Mucosa of gallbladder (tissue), 1 donor: ENCODE data around the gene SGPP2. TPM values are rescaled to one million over a fixed set of nuclear protein-coding genes. Genes with fewer than 3 reads are reported as not detected.
"Not testable (repeated sequence)": the region's sequence is repeated elsewhere in the genome, so short reads cannot be mapped to it uniquely, and the experiment has no call there.

Source experiments
- DNase-seq: peaks from one replicate; pipeline ENCODE4 v3.0.0-alpha.2; 2020; ENCODE audit warnings: low spot score
- total RNA-seq: library from RNA; stranded (reverse); gene quantifications from one replicate; pipeline ENCODE4 v1.2.1, GENCODE V29; 2021
- donor health status: DM: no; HTN: no; CAD: no.

Gene SGPP2
- total RNA-seq, result 44.8 TPM

DNA sequence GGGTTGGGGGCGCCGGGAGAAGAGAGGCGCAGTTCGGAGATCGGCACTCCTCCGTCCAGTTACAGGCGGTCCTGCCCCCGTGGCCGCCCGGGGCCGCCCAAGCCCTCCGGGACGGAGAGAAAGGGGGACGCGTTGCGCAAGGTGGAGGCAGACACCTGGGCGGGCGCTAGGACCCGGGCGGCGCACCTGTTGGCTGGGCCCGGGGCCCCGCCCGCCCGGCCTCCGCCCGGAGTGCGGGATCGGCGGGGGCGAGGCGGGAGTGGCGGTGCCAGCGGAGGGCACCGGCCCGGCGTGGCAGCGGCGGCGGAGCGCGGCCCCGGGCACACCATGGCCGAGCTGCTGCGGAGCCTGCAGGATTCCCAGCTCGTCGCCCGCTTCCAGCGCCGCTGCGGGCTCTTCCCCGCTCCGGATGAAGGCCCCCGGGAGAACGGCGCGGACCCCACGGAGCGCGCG is at the start of gene SGPP2:
Gene SGPP2 (plus strand): TSS at position 268 of the 453 bp plus-strand sequence. CDS start 60 bp downstream, at position 328.
- DNase-seq, result peak; percentile 35

- no peak for DNase-seq
These were observed 48.5 kb upstream of the SGPP2 start for GRCh38 chr2:222375798-222376197.

- no peak for DNase-seq
These were observed 43.9 kb upstream of the SGPP2 start for GRCh38 chr2:222380456-222380855.

DNA sequence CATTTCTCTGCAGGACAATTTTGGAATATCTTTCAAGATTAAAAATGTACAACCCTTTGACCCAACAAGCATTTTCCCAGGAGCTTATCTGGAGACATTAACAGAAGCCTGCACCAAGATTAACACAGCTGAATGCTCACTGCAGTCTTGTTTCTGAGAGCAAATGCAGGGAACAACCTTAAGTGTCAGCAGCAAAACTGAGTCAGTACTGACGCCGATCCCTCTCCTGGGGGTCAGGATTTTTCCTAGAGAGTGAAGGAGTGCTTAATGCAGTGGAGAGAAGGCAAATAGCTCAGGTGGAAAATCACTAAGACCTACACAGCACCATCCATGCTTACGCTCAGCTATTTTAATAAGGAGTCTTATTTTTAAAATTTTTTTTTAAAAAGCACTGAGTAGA is 42.8 kb upstream of the SGPP2 start:
- no peak for DNase-seq

DNA sequence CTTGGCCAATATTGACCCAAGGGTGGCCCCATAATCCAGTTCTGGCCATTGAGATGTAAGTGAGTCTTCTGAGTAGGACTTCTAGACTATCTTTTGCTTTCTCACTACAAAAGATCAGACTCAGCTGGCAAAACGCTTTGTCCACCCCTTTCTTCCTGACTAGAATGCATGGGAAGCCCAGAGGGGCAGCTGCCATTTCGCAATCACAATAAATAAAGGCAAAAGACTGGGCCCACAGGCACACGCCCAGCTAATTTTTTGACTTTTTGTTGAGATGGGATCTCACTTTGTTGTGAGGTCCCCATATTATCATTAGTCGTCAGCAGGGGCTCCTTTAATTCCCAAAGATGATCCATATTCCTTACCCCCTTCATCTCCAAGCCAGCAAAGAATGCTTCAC is 41.1 kb upstream of the SGPP2 start:
- DNase-seq, result no peak

GRCh38 chr2:222391743-222392285 is 32.5 kb upstream of the SGPP2 start:
- no peak for DNase-seq

GRCh38 chr2:222393733-222394267 is 30.5 kb upstream of the SGPP2 start:
- no peak for DNase-seq

DNA sequence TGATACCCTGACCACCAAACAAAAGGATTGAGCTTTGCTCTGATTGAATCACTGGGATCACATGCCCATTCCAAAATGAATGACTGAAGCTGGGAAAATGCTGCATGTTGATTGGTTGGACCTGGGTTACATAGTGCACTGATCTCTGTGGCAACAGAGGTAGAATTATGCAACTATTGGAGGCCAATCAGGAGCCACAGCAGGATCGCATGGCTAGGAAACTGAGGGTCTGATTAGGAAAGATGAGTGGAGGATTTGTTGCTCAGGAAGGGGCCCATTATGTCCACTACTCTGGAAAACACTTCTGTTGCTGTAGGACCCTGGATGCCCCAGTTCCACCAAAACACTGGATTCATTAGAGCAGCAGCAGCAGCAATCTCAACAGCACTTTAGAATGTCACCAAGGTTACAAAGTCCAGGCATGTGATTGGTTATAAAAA is 25.9 kb upstream of the SGPP2 start:
- DNase-seq, result no peak

- no peak for DNase-seq
These were observed 25.1 kb upstream of the SGPP2 start for GRCh38 chr2:222399038-222399783.

DNA sequence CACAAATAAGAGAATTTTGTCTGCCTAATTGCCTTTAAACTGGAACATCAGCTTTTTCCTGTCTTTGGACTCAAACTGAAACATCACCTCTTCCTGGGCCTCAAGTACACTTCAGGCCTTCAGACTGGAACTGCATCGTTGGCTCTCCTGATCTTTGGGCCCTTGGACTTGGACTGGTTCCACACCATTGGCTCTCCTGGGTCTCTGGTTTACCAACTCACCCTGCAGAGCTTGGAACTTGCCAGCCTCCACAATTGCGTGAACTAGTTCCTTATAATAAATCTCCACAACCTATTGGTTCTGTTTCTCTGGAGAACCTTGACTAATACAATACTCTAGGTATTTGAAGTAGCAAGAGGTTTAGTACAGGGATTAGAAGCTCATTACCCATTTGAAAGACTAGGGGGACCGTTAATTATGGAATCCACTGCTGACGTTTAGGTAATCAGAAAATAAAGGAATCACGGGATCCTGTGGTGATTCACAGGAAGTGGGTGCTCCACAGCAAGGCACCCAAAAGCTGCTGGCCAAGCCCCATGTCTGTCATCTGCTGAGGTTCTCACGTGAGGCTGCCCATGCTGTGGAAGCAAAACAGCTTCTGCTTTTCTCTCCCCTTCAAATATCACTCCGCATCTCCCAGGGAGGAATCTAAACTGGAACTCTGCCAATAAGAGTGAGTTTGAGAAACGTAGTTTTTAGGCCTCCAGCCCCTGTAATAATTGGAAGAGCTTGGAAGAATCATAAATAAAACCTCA is 20.0 kb upstream of the SGPP2 start:
- DNase-seq, result no peak

GRCh38 chr2:222408684-222409083 is 15.7 kb upstream of the SGPP2 start:
- DNase-seq, result no peak

GRCh38 chr2:222410534-222410933 is 13.8 kb upstream of the SGPP2 start:
- DNase-seq, result no peak

DNA sequence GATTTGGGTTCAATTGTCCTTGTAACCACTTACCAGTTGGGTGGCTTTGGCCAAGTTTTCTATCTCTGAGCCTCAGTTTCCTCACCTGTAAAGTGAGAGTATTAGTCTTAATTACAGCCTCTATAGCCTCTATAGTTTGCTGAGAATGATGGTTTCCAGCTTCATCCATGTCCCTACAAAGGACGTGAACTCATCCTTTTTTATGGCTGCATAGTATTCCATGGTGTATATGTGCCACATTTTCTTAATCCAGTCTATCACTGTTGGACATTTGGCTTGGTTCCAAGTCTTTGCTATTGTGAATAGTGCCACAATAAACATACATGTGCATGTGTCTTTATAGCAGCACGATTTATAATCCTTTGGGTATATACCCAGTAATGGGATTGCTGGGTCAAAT is 12.0 kb upstream of the SGPP2 start:
- not testable (repeated sequence) for DNase-seq

GRCh38 chr2:222413295-222413911 is 10.9 kb upstream of the SGPP2 start:
- DNase-seq, result no peak

GRCh38 chr2:222418739-222419138 is 5.6 kb upstream of the SGPP2 start:
- DNase-seq, result no peak

DNA sequence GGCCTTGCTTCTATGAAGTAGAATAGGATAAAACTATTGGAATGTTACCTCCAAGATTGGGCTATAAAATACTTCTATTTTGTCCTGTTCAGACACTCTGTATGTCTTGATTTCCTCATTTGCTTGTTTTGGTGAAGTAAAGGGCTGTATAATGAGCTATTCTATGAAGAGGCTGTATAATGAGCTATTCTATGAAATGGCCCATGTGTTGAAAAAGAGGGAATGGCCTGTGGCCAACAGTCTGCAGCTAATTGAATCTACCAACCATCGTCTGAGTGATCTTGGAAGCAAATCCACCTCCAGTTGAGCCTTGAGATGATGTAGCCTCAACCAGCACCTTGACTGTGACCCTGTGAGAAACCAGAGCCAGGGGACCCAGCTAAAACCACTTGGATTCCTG is 3.8 kb upstream of the SGPP2 start:
- no peak for DNase-seq

DNA sequence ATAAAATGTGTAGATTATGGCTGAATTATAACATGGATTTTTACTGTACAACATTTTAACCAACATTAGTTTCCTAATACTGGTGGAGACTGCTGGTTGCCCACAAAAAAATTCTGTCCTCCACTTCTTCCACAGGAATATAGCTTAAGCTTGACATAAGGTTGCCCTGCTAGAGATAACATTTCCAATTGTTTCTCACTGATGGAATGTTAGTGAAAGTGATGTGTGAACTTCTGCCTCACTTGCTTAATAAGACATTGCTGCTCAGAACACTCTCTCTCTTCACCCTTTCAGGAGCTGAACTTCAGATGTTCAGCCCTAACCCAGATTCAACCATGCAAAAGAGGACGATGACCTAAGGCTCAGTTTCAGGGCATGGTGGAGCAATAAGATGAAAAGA is 2.7 kb upstream of the SGPP2 start:
- no peak for DNase-seq

GRCh38 chr2:222423186-222423585 is 1.2 kb upstream of the SGPP2 start:
- DNase-seq, result no peak

GRCh38 chr2:222423632-222424275 is 589 bp upstream of the SGPP2 start:
- DNase-seq, result no peak

- DNase-seq, result no peak
These were observed 657 bp downstream of the SGPP2 start for GRCh38 chr2:222424729-222425671.
